GM12873 (cell line): ENCODE data around the gene CATSPERD.

Experiments used
- TF ChIP-seq, protein P1 (sequence below): IDR thresholded peaks from 2 replicates; pipeline ENCODE4 v1.5.1; 2012; ENCODE audit warnings: low read depth, mild to moderate bottlenecking, moderate library complexity, low read length, control low read depth; ENCODE audit not compliant: insufficient read depth; ENCODE audit errors: missing control alignments

The CATSPERD gene

DNA sequence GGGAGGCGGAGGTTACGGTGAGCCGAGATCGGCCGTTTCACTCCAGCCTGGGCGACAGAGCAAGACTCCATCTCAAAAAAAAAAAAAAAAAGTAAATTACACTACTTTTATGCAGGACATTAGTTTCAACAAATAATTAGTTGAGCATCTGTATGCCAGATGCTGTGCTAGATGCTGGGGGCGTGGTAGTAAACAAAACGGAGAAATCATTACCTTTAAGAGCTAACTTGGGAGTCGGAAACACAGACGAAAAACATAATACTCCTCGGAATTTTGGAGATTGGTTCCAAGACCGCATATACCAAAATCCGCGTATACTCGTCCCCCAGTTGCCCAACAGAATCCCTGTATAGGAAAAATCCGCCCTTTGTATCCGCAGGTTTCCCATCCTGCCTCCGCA lies 71.8 kb downstream of the CATSPERD start:
- TF ChIP-seq, protein P1, sequence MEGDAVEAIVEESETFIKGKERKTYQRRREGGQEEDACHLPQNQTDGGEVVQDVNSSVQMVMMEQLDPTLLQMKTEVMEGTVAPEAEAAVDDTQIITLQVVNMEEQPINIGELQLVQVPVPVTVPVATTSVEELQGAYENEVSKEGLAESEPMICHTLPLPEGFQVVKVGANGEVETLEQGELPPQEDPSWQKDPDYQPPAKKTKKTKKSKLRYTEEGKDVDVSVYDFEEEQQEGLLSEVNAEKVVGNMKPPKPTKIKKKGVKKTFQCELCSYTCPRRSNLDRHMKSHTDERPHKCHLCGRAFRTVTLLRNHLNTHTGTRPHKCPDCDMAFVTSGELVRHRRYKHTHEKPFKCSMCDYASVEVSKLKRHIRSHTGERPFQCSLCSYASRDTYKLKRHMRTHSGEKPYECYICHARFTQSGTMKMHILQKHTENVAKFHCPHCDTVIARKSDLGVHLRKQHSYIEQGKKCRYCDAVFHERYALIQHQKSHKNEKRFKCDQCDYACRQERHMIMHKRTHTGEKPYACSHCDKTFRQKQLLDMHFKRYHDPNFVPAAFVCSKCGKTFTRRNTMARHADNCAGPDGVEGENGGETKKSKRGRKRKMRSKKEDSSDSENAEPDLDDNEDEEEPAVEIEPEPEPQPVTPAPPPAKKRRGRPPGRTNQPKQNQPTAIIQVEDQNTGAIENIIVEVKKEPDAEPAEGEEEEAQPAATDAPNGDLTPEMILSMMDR, result no peak

DNA sequence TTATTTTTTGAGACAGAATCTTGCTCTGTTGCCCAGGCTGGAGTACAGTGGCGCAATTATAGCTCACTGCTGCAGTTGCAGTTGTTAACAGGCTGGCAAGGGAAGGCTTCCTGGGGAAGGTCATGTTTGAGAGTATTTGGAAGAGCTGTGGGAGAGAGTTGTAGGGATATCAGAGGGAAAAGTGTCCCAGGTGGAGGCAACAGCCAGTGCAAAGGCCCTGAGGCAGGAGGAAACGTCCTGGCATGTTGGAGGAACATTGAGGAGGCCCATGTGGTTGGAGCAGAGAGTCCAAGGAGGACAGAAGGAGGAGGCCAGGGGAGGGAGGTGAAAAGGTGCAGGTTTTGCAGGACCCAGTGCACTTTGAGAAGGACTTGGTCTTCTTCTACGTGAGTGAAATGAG lies 72.8 kb downstream of the CATSPERD start:
- TF ChIP-seq, protein P1, result no peak

DNA sequence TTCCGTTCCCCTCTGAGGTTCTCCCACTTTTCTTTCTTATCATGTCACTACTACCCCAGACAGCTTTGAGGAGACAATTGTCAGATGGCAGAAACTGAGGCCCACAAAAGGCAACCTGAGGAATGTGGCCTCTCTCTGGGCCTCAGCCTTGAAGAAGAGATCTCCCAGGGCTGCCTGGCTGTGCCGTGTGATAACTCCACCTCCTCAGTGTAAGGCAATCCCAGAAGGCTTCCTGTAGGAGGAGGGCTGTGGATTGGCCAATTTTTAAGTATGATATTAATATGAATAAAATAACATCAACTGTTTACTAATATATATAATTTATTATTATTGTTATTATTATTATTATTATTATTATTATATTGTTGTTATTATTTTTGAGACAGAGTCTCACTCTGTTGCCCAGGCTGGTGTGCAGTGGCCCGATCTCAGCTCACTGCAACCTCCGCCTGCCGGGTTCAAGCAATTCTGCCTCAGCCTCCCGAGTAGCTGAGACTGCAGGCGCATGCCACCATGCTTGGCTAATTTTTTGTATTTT lies 75.0 kb downstream of the CATSPERD start:
- TF ChIP-seq, protein P1, result no peak

DNA sequence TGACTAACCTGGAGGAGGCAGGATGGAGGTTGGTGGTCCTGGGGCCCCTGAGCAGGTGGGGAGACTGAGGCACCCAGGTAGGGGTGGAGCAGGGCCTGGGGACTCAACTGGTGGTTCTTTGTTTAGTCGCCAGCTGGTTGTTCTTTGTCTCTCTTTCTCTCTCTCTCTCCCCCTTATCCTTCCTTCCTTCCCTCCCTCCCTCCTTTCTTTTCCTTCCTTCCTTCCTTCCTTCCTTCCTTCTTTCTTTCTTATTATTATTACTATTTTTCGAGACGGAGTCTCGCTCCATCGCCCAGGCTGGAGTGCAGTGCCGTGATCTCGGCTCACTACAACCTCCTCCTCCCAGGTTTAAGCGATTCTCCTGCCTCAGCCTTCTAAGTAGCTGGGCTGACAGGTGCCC lies 77.8 kb downstream of the CATSPERD start:
- TF ChIP-seq, protein P1, result no peak

DNA sequence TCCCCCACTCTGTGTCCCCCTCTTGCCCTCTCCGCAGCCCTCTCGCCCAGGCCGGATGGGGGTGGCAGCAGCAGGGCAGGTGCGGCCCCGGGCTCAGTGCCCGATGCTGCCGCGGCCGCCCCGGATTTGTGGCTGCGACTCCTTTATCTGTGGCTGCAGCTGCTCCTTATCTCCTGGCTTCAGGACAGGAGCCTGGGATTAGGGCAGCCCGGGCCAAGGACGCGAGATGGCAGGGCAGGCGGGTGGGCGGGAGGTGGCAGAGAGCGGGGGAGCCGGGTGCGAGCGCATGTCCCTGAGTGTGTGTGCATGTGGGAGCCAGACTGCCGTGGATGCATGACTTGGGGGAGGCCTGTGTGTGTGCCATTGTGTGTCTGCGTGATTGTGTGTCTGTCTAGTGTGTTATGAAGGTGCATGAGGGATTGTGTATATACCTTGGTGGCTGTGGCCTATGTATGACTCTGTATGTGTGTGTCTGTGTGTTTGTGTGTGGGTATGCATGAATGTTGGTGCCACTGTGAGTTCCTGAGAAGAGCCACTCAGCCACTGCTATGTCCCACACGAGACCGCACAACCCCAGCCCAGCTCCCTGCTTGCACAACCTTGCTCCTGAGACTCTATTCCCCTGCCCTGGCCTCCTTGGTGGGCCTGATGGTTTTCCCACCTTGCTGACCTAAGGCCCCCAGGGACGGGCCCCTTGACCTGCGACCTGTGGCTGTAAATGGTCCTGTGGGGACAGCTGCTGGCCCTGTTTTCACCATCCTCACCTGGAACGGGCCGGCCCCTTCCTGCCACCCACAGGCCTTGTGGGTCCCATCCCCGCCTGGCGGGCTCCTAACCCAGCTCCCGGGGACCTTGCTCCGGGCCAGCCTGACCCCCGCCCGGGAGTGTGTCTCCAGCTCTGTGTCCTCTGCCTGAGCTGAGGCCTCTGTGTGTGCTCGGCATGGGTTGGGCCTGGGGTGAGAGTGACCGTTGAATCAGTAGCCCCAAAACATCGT lies 79.1 kb downstream of the CATSPERD start:
- TF ChIP-seq, protein P1, result no peak

DNA sequence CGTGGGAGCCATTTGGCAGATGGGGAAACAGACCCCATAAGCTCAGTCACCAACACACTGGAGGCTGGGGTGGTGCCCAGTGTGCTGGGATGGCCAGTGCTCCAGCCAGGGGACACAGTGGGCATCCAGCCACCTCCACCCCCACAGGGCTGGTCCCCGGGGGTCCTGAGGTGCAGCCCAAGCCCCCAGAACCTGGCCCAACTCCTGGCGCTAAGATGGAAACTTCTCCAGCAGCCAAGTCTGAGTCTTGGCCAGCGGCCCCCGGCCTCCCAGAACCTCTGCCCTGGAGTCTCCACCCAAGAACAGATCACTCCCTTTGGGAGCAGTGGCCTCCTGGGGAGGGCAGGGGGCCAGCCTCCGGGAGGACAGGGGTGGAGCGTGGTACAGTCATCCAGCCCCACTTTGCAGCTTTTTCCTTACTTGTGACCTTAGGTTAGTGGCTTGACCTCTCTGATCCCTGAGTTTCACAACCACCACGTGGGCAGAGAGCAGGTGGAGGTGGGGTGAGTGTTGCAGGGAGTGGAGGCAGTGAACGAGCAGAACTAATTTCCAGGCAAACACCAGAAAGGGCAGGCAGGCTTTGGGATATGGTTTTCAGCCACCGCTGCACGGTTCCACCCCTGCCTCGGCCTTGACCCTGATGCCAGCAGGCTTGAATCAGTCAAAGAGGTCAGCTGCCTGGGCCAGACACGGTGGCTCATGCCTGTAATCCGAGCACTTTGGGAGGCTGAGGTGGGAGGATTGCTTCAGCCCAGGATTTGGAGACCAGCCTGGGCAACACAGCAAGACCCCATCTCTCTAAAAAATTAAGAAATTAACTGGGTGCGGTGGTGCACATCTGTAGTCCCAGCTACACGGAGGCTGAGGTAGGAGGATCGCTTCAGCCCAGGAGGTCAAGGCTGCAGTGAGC lies 80.2 kb downstream of the CATSPERD start:
- TF ChIP-seq, protein P1, result no peak
